ENCODE data around the gene ADAMTS16.

DNA sequence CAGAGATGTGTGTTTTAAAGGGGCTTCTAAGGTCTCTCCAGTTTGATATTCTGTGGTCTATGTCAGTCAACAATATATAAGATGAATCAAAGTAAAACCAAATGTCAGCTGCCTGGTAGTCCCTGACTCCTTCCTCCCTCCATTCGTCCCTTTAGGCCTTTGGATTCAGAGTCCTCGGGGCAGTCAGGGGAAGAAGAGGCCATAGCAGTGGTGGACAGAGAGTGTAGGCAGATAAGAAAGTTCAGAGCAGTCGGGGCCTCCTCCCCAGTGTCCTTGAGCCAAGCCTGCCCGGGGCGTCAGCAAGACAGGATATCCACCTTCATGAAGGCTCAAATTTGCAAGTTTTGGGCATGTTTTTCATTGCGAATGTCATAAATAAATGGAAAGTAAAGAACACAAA lies 110.6 kb downstream of the ADAMTS16 start:
- TF ChIP-seq, protein P1, sequence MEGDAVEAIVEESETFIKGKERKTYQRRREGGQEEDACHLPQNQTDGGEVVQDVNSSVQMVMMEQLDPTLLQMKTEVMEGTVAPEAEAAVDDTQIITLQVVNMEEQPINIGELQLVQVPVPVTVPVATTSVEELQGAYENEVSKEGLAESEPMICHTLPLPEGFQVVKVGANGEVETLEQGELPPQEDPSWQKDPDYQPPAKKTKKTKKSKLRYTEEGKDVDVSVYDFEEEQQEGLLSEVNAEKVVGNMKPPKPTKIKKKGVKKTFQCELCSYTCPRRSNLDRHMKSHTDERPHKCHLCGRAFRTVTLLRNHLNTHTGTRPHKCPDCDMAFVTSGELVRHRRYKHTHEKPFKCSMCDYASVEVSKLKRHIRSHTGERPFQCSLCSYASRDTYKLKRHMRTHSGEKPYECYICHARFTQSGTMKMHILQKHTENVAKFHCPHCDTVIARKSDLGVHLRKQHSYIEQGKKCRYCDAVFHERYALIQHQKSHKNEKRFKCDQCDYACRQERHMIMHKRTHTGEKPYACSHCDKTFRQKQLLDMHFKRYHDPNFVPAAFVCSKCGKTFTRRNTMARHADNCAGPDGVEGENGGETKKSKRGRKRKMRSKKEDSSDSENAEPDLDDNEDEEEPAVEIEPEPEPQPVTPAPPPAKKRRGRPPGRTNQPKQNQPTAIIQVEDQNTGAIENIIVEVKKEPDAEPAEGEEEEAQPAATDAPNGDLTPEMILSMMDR (conservative IDR thresholded peaks at IDR 0.05; ENCODE audit: low read depth in 2 of 2): no peak
- no peak for TF ChIP-seq POLR2AphosphoS5 (IDR thresholded peaks at IDR 0.05; ENCODE audit: low read depth)
- TF ChIP-seq EZH2phosphoT487 (IDR thresholded peaks at IDR 0.05; ENCODE audit: unreplicated experiment): no peak
- TF ChIP-seq, protein P2, sequence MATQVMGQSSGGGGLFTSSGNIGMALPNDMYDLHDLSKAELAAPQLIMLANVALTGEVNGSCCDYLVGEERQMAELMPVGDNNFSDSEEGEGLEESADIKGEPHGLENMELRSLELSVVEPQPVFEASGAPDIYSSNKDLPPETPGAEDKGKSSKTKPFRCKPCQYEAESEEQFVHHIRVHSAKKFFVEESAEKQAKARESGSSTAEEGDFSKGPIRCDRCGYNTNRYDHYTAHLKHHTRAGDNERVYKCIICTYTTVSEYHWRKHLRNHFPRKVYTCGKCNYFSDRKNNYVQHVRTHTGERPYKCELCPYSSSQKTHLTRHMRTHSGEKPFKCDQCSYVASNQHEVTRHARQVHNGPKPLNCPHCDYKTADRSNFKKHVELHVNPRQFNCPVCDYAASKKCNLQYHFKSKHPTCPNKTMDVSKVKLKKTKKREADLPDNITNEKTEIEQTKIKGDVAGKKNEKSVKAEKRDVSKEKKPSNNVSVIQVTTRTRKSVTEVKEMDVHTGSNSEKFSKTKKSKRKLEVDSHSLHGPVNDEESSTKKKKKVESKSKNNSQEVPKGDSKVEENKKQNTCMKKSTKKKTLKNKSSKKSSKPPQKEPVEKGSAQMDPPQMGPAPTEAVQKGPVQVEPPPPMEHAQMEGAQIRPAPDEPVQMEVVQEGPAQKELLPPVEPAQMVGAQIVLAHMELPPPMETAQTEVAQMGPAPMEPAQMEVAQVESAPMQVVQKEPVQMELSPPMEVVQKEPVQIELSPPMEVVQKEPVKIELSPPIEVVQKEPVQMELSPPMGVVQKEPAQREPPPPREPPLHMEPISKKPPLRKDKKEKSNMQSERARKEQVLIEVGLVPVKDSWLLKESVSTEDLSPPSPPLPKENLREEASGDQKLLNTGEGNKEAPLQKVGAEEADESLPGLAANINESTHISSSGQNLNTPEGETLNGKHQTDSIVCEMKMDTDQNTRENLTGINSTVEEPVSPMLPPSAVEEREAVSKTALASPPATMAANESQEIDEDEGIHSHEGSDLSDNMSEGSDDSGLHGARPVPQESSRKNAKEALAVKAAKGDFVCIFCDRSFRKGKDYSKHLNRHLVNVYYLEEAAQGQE (IDR thresholded peaks at IDR 0.05; ENCODE audit: unreplicated experiment): no peak
- no peak for TF ChIP-seq ZNF331 (CRISPR knock-in tag; IDR thresholded peaks at IDR 0.05; ENCODE audit: low read depth)
- no peak for TF ChIP-seq EZH2 (IDR thresholded peaks at IDR 0.05; ENCODE audit: low read depth, unreplicated experiment)
- TF ChIP-seq, protein P3, sequence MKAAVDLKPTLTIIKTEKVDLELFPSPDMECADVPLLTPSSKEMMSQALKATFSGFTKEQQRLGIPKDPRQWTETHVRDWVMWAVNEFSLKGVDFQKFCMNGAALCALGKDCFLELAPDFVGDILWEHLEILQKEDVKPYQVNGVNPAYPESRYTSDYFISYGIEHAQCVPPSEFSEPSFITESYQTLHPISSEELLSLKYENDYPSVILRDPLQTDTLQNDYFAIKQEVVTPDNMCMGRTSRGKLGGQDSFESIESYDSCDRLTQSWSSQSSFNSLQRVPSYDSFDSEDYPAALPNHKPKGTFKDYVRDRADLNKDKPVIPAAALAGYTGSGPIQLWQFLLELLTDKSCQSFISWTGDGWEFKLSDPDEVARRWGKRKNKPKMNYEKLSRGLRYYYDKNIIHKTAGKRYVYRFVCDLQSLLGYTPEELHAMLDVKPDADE (IDR thresholded peaks at IDR 0.05): no peak
- no peak for TF ChIP-seq JUNB (IDR thresholded peaks at IDR 0.05; ENCODE audit: unreplicated experiment)
- TF ChIP-seq NANOG (IDR thresholded peaks at IDR 0.05; ENCODE audit: borderline replicate concordance): no peak
- no peak for TF ChIP-seq STAT1 (IDR thresholded peaks at IDR 0.05; ENCODE audit: unreplicated experiment)
